HEK293 (cell line): ENCODE data around the gene NKD1.

Experiments used
- GLIS2 ChIP-seq: fragments of 450-650 bp; formaldehyde crosslinking; IDR thresholded peaks from 2 replicates; pipeline ENCODE4 v1.5.1; 2016; ENCODE audit warnings: missing biosample characterization, missing genetic modification characterization
- KLF1 ChIP-seq: fragments of 450-650 bp; formaldehyde crosslinking; IDR thresholded peaks from 2 replicates; pipeline ENCODE4 v1.5.1; 2016; ENCODE audit warnings: missing biosample characterization, missing genetic modification characterization
- ZNF548 ChIP-seq: fragments of 450-650 bp; formaldehyde crosslinking; IDR thresholded peaks from 2 replicates; pipeline ENCODE4 v1.5.1; 2016; ENCODE audit warnings: missing biosample characterization, missing genetic modification characterization
- TF ChIP-seq, protein P1 (sequence below): fragments of 450-650 bp; formaldehyde crosslinking; IDR thresholded peaks from 2 replicates; pipeline ENCODE4 v1.5.1; 2016; ENCODE audit warnings: missing biosample characterization, missing genetic modification characterization
- TF ChIP-seq, protein P2 (sequence below): fragments of 450-650 bp; formaldehyde crosslinking; IDR thresholded peaks from 2 replicates; pipeline ENCODE4; 2016; ENCODE audit warnings: missing biosample characterization, missing genetic modification characterization

GRCh38 chr16:50534958-50535357 lies 13.2 kb upstream of the NKD1 start:
- TF ChIP-seq, protein P1, sequence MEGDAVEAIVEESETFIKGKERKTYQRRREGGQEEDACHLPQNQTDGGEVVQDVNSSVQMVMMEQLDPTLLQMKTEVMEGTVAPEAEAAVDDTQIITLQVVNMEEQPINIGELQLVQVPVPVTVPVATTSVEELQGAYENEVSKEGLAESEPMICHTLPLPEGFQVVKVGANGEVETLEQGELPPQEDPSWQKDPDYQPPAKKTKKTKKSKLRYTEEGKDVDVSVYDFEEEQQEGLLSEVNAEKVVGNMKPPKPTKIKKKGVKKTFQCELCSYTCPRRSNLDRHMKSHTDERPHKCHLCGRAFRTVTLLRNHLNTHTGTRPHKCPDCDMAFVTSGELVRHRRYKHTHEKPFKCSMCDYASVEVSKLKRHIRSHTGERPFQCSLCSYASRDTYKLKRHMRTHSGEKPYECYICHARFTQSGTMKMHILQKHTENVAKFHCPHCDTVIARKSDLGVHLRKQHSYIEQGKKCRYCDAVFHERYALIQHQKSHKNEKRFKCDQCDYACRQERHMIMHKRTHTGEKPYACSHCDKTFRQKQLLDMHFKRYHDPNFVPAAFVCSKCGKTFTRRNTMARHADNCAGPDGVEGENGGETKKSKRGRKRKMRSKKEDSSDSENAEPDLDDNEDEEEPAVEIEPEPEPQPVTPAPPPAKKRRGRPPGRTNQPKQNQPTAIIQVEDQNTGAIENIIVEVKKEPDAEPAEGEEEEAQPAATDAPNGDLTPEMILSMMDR (tag by site-specific recombination), result no peak
- TF ChIP-seq GLIS2 (tag by site-specific recombination) (no peak), ZNF548 (tag by site-specific recombination) (no peak), KLF1 (tag by site-specific recombination) (no peak)
- TF ChIP-seq, protein P2, sequence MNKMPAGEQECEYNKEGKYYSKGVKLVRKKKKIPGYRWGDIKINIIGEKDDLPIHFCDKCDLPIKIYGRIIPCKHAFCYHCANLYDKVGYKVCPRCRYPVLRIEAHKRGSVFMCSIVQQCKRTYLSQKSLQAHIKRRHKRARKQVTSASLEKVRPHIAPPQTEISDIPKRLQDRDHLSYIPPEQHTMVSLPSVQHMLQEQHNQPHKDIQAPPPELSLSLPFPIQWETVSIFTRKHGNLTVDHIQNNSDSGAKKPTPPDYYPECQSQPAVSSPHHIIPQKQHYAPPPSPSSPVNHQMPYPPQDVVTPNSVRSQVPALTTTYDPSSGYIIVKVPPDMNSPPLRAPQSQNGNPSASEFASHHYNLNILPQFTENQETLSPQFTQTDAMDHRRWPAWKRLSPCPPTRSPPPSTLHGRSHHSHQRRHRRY, result no peak
